Stimulated activated naive CD4-positive, alpha-beta T cell (primary cell): ENCODE measurements around the gene MAFG.

ENCODE experiments used
- DNase-seq, 6 experiments: peaks; one replicate each; lab custom pipeline; 2025; lab: John Stamatoyannopoulos, UW

Gene MAFG

GRCh38 chr17:81939881-81940385 lies 12.4 kb upstream of the MAFG start:
- DNase-seq: no peak

DNA sequence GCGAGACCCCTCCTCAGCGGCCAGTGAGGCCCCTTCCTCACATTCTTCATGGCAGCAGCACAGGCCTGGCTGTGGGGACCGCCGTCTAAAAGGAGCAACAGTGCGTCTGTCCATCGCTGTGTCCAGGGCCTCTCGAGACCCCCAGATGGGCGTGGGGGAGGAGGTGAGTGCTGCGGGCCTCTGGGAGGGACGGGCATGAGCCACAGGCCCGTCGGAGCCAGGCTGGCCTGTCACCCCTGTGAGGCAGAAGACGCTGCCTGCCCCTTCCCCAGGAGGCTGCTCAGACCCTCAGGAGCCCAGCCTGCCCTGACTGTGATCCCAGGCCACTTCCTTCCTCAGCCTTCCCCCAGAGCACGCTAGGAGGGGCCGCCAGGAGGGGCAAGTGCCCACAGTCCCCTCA lies 11.7 kb upstream of the MAFG start:
- DNase-seq: no peak

DNA sequence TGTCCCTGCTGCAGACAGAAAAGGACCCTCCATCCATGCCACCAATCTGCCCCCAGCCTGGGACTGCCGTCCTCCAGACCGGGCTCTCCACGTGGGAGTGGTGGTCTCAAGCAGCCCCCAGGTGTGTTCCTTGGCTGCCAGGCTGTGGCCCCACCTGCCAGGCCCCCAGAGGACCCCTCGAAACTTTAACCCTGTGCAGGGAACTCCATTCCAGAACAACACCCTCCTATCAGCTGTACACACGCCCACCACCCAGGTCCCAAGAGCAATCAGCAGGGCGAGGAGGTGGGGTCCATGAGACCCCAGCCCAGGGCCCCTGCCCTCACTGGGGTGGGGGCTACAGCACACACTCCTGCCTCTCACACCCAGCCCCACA lies 8.2 kb upstream of the MAFG start:
- no peak for DNase-seq

- DNase-seq: no peak
Measured at GRCh38 chr17:81934850-81935708, 7.5 kb upstream of the MAFG start.

- DNase-seq: no peak
Measured at GRCh38 chr17:81934098-81934757, 6.7 kb upstream of the MAFG start.

GRCh38 chr17:81933178-81933699 lies 5.7 kb upstream of the MAFG start:
- no peak for DNase-seq

DNA sequence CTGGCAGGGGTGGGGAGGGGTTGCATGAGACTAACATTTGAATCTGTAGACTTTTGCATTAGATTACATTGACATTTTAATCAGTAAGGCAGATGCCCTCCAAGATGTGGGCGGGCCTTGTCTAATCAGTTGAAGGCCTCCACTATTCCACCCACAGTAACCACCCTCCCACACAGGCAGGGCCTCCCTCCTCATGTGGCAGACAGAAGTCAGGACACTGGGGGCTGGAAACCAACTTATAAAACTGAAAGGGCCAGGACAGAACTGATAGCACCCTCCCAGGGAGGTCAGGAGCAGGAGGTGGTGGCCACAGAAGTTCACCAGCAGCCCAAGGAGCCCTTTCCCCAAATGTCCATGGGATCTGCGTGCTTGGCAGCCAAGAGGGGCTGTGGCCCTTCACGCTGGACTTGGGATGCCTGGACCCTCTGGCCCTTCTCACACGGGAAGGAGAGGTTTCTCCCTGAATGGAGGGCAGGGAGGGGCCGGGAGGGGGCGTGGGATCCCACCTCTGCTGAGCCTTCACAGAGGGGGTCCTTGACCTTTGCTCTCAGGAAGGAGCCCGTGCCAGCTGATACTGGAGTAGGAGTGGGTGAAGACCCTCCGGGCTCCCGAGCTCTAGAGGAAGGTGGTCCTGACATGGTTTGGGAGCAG lies 4.9 kb upstream of the MAFG start:
- DNase-seq: no peak

- DNase-seq: no peak
Measured at GRCh38 chr17:81931557-81932332, 4.2 kb upstream of the MAFG start.

DNA sequence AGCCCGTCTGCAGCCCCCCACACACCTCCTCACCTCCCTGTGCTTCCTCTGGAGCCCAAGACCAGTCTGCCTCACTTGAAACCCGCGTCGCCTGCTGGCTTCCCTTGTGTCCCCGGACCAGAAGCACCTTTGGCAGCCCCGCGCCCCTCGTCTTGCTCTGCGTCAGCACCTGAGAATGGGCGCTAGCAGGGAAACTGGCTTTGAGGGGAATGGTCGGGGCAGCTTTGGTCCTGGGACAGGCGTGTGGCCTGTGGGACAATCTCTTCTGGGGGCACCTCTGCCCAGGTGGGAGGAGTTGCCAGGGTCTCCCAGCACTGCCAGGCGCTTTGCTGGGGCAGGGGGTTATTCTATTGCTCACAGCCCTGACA lies 3.6 kb upstream of the MAFG start:
- DNase-seq: no peak

DNA sequence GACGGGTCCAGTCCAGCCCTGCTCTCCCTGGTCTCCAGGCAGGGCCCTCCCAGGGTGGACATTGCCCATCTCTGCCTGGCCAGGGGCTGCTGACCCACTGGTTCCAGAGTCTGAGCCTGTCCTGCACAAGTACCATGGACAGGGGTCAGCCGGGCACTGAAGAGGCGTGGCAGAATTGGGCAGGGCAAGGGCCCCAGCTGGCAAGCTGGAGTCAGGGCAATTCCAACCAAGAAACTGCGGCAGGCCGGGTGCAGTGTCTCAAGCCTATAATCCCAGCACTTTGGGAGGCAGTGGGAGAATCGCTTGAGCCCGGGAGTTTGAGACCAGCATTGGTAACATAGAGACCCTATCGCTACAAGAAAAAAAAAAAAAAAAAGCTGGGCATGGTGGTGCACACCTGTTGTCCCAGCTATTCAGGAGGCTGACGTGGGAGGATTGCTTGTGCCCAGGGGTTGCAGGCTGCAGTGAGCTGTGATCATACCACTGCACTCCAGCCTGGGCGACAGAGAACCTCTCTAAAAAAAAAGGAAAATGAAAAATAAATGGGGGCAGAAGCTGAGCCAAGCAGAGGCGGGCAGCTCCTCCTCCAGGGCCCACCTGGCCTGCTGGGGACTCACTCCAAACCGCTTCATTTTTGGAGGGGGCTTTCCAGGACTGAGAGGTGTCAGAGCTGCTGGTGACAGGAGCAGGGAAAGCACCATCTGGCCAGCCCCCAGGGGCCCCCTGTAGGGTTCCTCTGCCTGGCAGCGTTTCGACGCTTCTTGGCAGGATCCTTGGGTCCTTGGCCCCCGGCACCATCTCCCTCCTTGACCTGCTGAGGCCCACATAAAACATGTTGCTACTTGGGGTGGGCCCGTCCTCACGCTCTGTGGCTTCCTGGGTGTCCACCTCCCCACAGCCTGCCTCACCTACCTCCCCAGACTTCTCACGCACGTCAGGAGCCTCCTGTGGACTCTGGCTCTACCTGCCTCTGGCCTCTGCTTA lies 2.9 kb upstream of the MAFG start:
- DNase-seq: no peak

GRCh38 chr17:81929253-81930141 lies 2.0 kb upstream of the MAFG start:
- no peak for DNase-seq

- peak in 1 of 6 experiments; percentile 31 for DNase-seq
Measured at GRCh38 chr17:81928544-81929252, 1.2 kb upstream of the MAFG start.

DNA sequence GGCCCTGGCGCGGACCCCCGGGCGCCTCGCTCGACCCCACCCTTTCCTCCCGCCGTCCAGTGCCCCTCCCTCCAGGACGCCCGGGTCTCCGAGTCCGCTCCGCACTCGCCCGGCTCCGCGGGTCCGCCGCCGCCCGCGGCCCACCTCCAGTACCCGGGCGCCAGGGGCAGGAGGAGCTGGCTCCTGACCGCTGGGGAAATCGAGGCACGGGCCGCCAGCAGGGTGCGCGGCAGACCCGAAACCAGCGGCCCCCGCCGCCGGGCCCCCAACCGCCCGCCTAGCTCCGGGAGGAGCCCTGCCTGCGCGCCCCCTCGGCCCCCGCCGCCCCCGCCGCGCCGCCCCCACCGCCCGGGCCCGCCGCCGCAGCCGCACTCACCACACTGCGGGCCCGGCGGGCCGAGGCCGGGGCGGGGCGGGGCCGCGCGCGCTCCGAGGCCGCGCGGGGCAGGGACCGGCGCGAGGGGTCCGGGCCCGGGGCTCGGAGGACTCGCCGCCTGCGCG lies 333 bp downstream of the MAFG start:
- DNase-seq: no peak

- DNase-seq: peak; percentile 25 to 55 (median 36)
Measured at GRCh38 chr17:81926451-81927151, 934 bp downstream of the MAFG start.

DNA sequence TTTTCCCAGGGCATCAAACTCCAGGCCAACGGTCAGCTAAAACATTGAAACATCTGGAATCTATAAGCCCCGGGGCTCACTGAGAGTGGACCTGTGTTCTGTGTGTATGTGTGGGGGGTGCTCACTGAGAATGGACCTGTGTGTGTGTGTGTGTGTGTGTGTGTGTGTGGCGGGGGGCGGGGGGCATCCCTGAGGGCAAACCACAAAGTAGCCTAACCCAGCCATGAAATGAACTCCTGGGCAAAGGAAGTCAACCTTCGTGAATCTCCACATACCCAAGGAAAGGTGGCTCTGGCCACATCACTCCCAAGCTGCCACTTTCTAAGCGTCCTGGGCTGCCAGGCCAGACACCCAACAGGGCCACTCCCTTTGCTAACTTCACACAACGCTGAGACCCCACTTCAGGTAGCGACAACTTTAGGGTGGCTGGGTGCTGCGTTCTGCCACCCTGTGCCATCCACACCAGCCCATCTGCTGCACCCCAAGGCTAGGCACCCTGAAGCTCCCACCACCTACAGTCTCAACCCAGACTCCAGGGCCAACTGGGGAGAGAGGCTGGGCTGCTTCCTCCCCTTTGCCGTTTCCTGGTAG lies 1.6 kb downstream of the MAFG start:
- no peak for DNase-seq

DNA sequence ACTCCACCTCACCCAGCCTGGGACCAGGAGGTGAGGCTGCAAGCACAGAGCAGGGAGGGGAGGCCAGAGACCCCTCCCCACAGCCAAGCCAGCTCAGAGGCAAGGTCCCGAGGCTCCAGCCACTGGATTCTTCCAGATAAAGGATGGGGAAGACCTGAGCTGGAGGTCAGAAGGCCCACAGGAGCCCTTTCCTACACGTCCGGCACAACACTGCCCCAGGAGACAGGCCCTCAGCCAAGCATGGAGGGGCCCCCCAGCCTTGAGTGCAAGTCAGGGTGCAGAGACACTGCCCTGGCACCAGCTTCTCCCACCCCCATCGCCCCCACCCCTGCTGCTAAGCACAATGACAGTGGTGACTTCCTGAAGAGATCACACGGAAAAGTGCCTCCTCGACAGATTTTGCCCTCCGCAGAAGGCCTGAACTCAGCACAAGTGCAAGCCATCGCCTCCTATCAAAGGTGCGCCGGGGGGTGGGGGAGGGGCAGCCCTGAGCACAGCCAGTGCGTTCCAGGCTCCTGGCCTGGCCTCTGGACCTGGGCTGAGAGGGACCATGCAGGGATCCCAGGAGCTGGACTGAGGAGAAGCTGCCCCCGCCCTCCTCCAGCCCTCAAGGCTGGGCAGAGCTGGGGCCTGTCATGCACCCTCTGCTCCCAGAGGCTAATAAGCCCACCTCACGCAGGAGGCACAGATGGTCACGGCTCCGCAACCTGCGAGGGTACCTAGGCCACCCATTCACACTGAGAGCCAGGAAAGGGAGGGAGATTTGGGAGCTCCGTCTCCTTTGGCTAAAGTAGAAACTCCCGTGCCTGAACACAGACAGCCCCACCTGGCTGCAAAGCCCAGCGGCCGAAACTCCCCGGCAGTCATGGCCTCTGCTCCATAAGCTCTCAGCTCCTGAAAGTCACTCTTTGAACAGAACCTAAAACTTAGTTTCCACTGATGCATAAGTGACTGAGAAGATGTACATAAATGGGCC lies 2.7 kb downstream of the MAFG start:
- DNase-seq: peak in 1 of 6 experiments; percentile 11
